HG02885 (cell line): ENCODE results near the gene CLIP4.

Experiments used
- ATAC-seq: cut with Tn5 transposase; IDR thresholded peaks from one replicate; pipeline ENCODE4 v1.9.1; 2021; ENCODE audit warnings: mild to moderate bottlenecking; ENCODE audit not compliant: unreplicated experiment, poor library complexity

Gene CLIP4

DNA sequence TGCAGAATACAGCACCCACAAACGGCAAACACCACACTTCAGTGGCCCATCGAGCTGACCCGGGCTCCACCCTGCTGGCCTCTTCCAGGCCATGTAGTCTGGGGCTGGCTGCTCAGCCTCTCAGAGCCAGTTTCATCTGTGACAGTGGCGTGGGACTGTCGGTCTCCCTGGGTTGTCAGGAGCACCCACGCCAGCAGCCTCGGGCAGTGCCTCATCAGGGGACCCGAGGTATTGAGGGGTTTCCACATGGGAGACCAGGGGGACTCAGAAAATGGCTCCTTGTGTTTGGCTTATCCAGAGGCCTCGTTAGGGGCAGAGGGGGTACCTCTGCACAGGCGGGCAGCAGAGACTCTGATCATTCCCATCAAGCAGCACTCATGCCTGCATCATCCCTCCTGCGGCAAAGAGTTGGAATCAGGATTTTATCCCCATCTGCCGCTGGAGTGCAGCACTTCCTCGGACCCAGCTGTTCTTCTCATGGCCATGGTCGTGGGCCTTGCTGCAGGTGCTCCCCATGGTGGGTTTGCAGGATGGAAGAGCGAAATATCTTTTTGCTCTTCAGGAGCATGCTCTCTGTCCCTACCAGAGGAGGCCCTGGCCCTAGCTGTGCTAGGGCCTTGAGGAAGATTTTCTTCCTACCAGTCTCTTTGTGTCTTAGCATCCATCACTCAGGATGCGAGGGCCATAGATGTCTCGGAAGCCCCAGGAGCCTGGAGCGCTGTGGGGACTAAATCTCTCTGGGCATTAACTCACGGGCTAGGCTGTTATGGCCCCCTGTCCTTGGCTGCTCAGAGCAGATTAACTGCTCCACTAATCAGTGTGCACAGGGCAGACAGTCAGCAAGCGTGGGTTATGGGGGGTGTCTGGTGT is 100.8 kb downstream of the CLIP4 start:
- no peak for ATAC-seq

DNA sequence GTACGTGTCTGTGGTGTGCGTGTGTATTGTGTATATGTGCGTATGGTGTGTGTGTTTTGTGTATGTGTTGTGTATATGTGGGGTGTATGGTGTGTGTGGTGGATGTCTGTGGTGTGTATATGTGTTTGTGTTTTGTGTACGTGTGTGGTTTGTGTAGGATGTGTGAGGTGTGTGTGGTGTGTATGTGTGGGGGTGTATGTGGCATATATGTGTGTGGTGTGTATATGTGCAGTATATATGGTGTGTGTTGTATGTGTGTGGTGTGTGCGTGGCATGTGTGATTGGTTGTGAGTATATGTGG is 101.3 kb downstream of the CLIP4 start:
- no peak for ATAC-seq

DNA sequence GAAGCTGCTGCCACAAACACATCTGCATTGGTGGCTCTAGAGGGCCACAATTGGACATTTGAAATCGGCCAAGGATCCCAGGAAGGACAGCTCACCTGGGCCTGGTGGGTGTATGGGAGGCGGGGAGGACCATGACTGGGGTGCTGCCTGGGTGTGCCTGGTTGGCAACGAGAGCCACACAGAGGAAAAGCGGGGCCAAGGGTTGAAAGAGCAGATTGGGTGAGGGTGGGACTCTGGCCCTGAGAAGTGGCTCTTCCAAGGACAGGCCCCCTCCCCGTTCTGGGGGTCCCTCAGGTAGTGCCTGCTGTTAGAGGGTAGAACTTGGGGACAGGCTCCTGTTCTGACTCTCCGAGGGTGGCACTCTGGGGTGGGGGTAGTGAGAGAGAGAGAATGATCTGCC is 102.9 kb downstream of the CLIP4 start:
- ATAC-seq, result no peak

DNA sequence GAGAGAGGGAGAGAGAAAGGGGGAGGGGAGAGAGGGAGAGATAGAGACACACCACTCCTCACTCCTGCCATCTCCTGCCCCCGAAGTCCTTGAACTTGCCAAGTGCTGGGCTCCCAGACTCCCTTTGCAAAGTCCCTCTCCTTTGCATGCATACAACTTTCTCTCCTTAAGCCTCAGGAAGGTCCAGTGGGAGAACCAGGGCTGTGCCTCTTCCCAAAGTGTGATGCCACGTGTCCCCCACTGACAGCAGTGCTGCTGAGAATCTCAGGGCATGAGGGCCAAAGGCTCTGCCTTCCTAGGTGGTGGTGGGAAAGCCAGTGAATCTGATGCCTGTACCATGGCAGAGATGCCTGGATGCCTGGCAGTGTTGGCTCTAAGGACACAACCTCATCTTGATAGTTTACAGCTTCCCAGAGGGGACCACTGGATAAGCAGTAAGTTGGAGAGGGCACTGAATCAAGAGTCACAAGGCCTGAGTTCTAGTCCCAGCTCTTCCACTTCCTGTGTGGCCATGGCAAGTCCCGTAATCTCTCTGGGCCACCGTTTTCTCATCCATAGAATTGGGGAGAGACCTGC is 103.4 kb downstream of the CLIP4 start:
- no peak for ATAC-seq

DNA sequence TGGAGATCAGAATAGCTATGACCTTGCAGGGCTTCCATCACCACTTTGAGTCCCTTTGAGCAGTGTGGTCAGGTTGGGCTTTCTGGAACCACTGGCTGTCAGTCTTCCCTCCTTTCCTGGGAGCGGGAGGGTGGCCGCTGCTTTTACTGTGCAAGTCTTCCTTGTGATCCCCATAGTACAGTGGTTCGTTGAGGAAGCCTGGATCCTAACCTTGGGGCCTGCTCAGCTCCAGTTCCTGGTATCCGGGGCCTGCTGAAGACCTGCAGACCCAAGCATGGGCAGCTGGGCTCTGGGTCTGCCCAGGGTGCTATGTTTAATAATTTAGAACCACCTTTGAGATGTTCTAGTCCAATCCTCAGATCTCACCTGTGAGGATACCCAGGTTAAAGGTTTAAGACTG is 104.2 kb downstream of the CLIP4 start:
- no peak for ATAC-seq

DNA sequence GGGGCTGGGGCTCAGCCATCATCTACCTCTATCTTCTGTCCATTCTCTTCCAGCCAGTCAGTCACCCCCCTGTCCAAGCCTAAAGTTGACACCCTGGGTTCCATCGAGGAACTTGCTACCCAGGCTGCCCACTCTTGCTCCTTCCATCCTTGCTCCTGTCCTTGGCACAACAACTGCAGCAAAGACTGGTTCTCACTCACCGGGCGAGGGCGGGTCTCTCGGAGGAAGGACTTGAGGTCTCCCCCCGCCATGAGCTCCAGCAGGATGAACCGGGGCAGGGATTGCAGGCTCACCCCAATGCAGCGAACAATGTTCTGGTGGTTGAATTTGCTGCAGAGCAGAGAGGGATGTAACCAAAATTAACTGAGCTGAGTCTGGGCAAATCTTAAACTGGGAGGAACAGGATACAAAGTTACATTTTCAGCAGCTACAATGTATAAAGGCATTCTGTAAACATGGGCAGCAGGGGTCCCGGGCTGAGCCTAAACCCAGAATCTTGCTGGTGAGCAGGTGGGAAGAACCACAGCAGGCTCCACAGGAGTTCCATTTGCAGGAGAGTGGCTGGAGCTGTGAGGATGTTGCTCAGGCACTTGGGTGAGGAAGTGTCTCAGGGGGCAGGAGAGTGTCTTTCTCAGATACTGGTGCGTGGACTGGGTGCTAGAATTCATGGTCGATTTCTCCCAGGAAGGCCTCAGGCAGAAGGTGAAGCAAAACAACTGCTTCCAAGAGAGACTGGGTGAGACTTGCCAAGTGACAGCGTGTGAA is 105.5 kb downstream of the CLIP4 start:
- ATAC-seq, result no peak

DNA sequence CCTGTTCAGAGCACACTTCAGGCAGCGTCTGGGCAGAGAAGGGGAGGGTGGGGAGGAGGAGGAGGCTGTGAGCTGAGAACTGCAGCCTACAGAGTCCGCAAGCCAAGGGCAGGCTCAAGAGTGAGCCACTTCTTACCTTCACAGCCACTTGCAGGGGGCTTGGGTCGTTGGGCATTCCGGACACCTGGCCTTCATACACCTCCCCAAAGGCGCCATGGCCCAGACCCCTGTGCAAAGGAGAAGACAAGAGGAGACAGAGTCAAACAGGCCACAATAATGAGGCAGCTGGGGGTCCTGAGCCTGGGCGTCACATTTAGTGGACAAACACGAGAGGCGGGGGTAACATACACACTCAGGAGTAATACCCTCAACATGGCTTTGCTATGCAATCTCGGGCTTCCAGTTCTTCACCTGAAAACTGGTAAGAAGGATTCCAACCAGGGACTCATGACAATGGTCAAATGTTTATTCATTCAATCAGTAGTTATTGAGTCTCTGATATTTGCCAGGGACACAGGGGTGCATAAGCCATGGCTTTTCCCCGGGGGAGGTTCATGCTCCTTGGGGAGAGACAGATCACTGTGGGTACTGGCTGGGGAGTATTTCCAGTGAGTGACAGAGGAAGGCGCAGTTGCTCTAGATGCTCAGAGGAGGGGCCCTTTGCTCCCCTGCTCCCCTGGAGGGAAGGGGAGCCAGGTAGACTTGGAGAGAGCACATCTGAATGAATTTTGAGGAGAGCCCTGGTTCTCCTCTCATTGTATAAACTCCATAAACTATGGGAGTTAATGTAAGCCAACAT is 107.4 kb downstream of the CLIP4 start:
- ATAC-seq, result no peak

DNA sequence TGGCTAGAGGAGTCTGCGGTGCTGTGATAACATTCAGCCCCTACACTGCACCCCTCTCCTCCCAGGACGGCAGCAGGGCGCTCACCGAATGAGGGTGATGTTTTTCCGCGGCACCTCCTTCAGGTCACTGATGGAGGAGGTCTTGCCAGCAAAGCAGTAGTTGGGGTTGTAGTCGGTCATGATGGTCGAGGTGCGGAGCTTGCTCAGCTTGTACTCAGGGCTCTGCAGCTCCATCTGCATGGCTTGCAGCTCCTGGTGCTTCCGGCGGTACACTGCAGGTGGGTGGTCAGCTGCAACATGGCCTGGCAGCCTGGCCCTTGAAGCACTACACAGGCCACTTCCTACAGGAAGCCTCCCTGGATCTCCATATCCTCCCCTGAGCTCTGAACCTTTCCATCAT is 108.0 kb downstream of the CLIP4 start:
- no peak for ATAC-seq

DNA sequence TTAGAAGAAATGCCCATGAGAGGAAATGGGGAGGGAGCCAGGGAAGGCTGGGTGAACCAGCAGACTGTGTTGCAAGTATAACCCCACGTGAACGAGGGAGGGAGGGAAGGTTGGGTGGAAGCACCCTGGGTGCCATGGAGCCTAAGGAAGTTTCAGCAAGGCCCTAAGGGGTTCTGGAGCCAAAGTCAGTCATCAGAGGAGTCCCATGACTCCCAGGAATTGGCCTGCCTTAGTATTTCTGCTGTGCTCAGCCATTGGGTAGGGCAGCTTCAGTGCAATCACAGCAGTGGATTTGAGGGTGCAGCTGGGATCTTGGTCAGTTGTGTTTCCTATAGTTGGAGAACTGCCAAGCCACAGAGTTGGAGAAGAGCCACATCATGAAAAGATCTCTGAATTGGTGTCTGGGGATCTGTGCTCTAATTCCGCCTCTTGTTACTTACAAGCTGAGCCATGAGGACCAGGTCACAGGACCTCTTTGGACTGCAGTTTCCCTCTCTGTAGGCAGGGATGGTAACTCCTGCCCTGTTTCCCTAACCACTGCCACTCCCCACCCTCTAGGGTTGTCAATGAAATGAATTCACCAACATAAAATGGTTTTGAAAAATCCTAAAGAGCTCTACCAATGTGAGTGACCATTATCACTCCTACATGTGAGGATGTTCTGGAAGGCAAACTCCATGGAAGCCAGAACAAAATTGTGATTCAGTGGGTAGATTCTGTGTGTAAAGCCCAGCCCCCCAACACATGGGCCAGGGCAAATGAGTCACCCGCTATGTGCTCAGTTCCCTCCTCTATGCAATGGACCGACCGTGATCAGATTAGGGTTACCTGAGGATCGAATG is 108.9 kb downstream of the CLIP4 start:
- no peak for ATAC-seq

DNA sequence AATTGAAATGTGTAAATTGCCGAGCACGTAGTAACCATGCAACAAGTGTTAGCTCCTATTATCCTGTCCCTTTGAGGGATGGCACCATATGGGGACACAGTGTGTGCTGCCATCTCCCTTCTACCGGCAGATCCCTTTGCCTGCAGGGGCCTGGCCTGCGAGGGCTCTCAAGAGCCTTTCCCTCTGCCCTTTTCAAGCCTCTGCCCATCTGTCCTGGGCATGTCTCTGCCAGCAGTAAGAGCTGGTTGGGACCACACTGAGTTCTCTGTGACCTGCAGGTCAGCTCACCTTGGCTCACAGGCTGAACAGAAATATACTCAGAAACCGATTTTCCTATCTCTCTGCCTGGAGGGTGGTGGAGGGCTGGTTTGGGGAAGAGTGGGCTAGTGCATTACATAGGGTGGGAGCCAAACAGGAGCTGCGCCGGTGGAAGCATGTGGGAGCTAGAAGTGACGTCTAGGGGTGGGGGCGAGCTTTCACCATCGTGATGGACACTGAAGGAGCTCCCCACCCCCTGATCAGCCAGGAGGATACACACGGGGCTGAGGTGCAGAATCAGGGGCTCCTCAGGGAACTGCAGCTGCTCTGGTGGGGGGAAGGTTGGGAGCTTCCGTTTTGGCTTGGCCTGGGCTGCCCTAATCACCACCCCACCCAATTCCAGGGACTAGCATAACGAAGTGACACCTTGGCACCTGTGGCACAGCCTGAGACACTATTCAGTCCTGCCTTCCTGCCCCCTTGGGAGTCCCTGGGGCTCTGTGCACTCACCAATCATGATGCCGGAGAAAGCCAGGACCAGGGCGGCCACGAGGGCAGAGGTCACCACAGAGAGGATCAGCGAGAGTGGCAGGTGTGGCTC is 109.7 kb downstream of the CLIP4 start:
- no peak for ATAC-seq

DNA sequence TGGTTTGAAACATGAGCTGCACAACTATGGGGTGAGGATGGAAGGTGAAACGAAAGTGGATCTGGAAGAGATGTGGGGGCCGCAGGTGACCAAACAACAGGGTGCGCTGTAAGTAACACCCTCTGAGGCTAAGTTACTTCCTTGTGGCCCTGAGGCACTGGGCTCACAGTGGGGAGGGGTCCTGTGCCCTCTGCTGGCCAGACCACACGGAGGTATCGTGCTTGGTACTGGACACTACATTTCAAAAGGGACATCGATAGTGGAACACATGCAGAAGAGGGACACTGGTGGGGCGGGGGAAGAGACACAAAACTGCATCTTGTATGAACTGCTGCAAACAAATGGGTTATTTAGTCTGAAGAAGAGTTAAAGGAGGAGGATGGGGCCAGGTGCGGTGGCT is 110.6 kb downstream of the CLIP4 start:
- no peak for ATAC-seq

DNA sequence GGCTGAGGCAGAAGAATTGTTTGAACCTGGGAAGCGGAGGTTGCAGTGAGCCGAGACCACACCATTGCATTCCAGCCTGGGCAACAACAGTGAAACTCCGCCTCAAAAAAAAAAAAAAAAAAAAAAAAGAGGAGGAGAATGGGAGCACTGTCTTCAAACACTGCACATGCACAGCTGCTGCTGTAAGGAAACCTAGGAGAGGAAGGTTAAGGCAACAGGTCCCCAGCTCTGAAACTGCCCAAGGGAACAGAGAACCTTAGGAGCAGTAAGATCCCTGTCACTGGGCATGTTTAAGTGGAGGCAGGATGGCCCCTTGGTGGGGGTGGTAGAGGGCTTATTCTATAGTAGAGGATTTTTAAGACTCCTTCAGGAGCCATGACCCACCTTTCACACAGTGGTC is 111.2 kb downstream of the CLIP4 start:
- ATAC-seq, result no peak

DNA sequence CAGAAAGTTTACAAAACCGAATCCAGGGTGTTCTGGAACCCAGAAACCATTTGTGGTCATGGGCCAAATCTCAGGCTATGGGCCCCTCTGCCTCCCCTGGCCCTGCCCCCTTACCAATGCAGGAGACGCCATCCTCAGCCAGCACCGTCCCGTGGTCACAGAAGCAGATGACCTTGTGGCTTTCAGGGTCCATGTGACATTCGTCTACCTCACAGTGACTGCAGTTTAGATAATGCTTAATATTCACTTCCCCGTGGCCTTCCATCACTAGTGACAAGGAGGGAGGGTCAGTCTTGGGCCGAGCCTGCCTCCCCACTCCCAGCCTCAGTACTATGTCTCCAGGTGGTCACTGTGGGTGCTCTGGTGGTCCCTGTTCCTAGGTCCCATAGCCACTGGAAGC is 111.6 kb downstream of the CLIP4 start:
- ATAC-seq, result no peak

DNA sequence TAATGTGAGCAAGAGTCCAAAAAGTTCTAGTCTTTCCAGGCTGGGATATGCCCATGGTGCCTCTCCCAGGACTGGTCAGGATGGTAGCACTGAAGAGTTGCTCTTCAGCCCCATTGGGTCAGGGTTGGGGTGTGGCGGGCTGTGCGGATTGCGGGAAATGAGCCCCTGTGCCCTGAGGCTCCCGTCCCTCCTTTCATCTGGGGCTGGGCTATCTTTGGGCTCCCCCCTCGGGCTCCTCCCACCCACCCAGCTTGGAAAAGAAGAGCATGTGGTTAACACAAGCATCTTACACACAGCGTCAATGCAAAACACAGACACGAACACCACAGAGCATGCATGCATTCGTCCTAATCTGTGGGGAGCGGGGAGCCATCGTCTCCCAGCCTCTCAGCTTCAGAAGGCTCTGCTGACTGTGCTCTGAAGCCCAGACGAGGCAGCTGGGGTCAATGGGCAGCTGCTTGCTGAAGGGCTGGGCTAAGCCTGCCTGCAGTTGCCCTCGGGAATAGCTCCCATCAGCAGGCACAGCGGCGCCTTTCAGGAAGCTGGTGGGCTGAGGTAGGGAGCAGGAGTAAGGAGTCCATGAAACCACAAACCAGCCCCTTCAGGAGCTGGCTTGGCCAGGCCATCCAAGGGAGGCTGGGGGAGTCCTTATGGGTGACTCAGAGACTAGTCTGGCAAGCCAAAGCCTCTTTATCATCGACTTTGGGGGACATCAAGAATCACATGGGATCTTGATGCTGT is 112.9 kb downstream of the CLIP4 start:
- ATAC-seq, result no peak

DNA sequence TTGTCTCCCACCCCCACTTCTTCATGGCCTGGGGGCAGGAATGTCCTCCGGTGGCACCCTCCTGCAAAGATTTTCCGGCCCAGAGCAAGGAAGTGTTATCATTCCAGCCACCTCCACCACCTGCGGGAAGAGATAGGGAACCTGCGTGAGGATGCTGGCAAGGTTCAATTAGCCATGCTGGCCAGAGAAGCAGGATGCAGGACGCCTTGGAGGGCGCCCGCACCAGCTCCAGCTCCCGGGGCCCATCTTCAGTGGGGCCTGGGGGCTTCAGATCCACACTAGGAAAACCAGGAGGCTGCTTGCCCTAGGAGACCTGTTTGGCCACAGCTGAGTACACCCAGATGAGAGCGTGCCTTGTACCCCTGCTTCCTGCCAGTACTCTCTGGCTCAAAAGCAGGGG is 113.7 kb downstream of the CLIP4 start:
- ATAC-seq, result no peak

DNA sequence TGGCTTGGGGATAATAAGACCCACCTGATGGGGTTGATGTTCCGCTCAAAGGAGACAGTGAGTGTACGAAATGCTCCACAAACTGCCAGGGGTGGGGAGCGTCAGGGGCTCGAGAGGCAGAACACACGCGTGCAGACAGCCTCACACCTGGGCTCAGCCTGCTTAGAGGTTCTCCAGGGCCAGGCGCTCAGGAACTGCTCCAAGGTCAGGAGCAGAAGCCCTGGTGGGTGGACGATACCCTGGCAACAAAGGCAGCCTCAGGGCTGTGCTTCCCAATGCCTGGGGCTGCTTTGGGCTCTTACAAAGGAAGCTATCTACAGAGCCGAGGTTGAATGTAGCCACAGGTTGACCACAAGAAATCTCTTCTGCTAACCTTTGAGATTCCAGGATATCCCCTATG is 114.4 kb downstream of the CLIP4 start:
- no peak for ATAC-seq

DNA sequence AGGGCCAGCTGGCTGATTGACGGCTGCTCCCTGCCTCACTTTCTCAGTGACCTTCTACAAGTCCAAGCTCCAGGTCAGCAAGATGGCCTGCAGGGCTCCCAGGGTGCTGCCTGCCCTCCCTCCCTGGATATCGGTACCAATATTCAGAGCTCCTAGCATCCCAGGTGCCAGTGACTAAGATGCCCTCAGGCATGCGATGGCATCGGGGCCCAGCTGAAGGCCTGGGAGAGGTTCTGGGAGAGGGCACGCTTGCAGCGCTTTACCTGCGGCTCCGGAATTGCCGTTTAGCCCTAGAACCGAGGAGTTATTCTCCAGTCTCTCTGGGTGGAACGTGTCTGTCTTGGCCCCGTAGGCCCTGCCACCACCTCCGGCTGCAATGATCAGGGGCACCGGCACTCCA is 116.8 kb downstream of the CLIP4 start:
- no peak for ATAC-seq

DNA sequence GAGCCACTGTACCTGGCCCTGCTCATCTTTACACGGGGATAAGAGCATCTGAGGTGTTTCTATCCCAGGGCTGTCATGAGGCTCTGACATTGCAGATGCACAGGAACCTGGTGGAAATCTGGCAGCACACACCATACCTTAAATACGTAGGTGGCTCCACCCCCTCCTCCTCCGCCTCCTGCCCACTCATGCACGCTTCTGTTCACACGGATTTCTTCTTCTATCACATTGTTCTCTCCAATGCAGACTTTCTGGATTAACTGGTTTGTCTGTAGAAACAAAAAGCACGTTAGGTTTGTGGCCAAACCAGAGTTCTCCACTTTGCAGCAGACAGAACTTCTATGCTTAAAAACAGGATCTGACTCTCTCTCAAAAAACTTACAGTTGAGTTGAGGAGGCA is 118.2 kb downstream of the CLIP4 start:
- no peak for ATAC-seq
